DOHH2 (cell line): ENCODE data around the gene TMEM165.

Experiments
- EZH2phosphoT487 ChIP-seq: fragments of 200-600 bp; sonication (generic); IDR thresholded peaks from 2 replicates; pipeline ENCODE4 v1.6.1; 2017; ENCODE audit warnings: borderline replicate concordance, mild to moderate bottlenecking, antibody characterized with exemption, low read length, moderate library complexity, mixed read lengths
- TF ChIP-seq, protein P1 (sequence below): fragments of 200-600 bp; sonication (generic); IDR thresholded peaks from one replicate; pipeline ENCODE4 v1.5.1; 2014; ENCODE audit warnings: antibody characterized with exemption, mild to moderate bottlenecking, low read depth, low read length; ENCODE audit not compliant: poor library complexity, severe bottlenecking

DNA sequence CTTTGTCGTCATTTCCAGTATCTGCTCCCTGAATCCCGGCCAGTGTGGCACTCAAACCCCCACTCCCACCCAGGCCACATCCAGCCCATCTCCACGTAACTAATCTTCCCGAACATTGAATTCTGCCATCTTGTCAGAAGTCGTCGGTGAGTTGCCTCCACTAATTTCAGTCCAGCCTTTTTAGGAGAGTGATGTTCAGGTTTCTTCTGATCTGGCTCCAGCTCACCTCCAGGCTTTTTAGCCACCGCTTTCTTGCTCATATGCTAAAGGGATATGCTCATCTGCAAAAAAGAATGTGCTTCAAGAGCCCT, 1.3 kb downstream of the TMEM165 start:
- TF ChIP-seq, protein P1, sequence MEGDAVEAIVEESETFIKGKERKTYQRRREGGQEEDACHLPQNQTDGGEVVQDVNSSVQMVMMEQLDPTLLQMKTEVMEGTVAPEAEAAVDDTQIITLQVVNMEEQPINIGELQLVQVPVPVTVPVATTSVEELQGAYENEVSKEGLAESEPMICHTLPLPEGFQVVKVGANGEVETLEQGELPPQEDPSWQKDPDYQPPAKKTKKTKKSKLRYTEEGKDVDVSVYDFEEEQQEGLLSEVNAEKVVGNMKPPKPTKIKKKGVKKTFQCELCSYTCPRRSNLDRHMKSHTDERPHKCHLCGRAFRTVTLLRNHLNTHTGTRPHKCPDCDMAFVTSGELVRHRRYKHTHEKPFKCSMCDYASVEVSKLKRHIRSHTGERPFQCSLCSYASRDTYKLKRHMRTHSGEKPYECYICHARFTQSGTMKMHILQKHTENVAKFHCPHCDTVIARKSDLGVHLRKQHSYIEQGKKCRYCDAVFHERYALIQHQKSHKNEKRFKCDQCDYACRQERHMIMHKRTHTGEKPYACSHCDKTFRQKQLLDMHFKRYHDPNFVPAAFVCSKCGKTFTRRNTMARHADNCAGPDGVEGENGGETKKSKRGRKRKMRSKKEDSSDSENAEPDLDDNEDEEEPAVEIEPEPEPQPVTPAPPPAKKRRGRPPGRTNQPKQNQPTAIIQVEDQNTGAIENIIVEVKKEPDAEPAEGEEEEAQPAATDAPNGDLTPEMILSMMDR, result no peak
- no peak for TF ChIP-seq EZH2phosphoT487
